HG02981 (cell line): ENCODE data around the gene CALN1.
"Not testable (repeated sequence)": the region's sequence is repeated elsewhere in the genome, so short reads cannot be mapped to it uniquely, and the experiment has no call there.

Source experiments
- ATAC-seq: cut with Tn5 transposase; IDR thresholded peaks from one replicate; pipeline ENCODE4 v1.9.1; 2021; ENCODE audit warnings: mild to moderate bottlenecking, moderate library complexity; ENCODE audit not compliant: unreplicated experiment

CALN1 gene

GRCh38 chr7:71768450-71768849 is 643.7 kb downstream of the CALN1 start:
- no peak for ATAC-seq

- no peak for ATAC-seq
These were observed 646.1 kb downstream of the CALN1 start for GRCh38 chr7:71766016-71766415.

GRCh38 chr7:71761336-71761735 is 650.8 kb downstream of the CALN1 start:
- no peak for ATAC-seq

GRCh38 chr7:71754828-71755227 is 657.3 kb downstream of the CALN1 start:
- no peak for ATAC-seq

GRCh38 chr7:71753956-71754664 is 658.0 kb downstream of the CALN1 start:
- ATAC-seq, result no peak

- ATAC-seq, result no peak
These were observed 658.9 kb downstream of the CALN1 start for GRCh38 chr7:71753236-71753635.

GRCh38 chr7:71752171-71752935 is 659.8 kb downstream of the CALN1 start:
- ATAC-seq, result no peak

- ATAC-seq, result no peak
These were observed 661.8 kb downstream of the CALN1 start for GRCh38 chr7:71750290-71750689.

- no peak for ATAC-seq
These were observed 666.1 kb downstream of the CALN1 start for GRCh38 chr7:71746006-71746405.

- ATAC-seq, result no peak
These were observed 672.0 kb downstream of the CALN1 start for GRCh38 chr7:71740174-71740560.

- ATAC-seq, result no peak
These were observed 672.5 kb downstream of the CALN1 start for GRCh38 chr7:71739520-71740173.

GRCh38 chr7:71737931-71738540 is 674.1 kb downstream of the CALN1 start:
- not testable (repeated sequence) for ATAC-seq

- ATAC-seq, result no peak
These were observed 676.1 kb downstream of the CALN1 start for GRCh38 chr7:71735961-71736556.

- no peak for ATAC-seq
These were observed 678.8 kb downstream of the CALN1 start for GRCh38 chr7:71733107-71733870.

- ATAC-seq, result no peak
These were observed 680.4 kb downstream of the CALN1 start for GRCh38 chr7:71731740-71732139.
